Measurements from ENCODE around the gene CYP26C1.

- TF ChIP-seq CTCF (tag by site-specific recombination; IDR thresholded peaks at IDR 0.05), result no peak
- TF ChIP-seq ZFP41 (tag by site-specific recombination; IDR thresholded peaks at IDR 0.05; ENCODE audit: borderline replicate concordance), result no peak
- no peak for TF ChIP-seq ZBTB7A (tag by site-specific recombination; IDR thresholded peaks at IDR 0.05; ENCODE audit: low read depth)
- TF ChIP-seq PRDM1 (tag by site-specific recombination; IDR thresholded peaks at IDR 0.05), result no peak
- TF ChIP-seq ZBTB17 (tag by site-specific recombination; IDR thresholded peaks at IDR 0.05), result no peak
- TF ChIP-seq ZNF335 (tag by site-specific recombination; conservative IDR thresholded peaks at IDR 0.05), result no peak
- no peak for TF ChIP-seq SP3 (tag by site-specific recombination; IDR thresholded peaks at IDR 0.05)
- TF ChIP-seq YY1 (tag by site-specific recombination; IDR thresholded peaks at IDR 0.05), result no peak
- TF ChIP-seq ZNF112 (tag by site-specific recombination; IDR thresholded peaks at IDR 0.05), result no peak
- no peak for TF ChIP-seq ZNF548 (tag by site-specific recombination; IDR thresholded peaks at IDR 0.05)
- TF ChIP-seq ZBTB11 (tag by site-specific recombination; conservative IDR thresholded peaks at IDR 0.05; ENCODE audit: low read depth), result no peak
- no peak for TF ChIP-seq ZNF677 (tag by site-specific recombination; IDR thresholded peaks at IDR 0.05)
- TF ChIP-seq ZBTB44 (tag by site-specific recombination; IDR thresholded peaks at IDR 0.05), result no peak
- TF ChIP-seq ZNF221 (tag by site-specific recombination; IDR thresholded peaks at IDR 0.05; ENCODE audit: borderline replicate concordance), result no peak
Observed at GRCh38 chr10:93058139-93058538, 2.5 kb upstream of the CYP26C1 start.
